LoVo (cell line): Measurements from ENCODE around the gene UTS2B.

Experiments
- DNase-seq: peaks from one replicate; pipeline ENCODE4 v3.0.0-alpha.2; 2016; ENCODE audit warnings: low spot score

Gene UTS2B

GRCh38 chr3:191321019-191321767 lies 9.1 kb downstream of the UTS2B start:
- DNase-seq, result no peak

DNA sequence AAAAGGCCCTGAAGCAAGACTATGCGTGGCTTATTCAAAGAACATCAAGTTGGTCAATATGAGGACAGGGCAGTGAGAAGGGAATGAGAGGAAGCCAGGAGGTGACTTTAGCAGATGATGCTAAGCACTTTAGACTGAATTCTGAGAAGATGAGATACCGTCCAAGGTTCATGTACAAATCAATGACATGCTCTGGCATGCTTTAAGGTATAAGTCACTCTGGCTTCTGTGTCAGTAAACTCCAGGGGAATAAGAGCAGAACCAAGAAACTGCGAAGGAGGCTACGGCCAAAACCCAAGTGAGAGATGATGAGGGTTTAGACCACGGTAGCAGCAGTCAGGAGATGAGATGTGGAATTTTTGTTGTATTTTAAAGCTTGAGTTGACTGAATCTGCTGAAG lies 10.0 kb downstream of the UTS2B start:
- no peak for DNase-seq

DNA sequence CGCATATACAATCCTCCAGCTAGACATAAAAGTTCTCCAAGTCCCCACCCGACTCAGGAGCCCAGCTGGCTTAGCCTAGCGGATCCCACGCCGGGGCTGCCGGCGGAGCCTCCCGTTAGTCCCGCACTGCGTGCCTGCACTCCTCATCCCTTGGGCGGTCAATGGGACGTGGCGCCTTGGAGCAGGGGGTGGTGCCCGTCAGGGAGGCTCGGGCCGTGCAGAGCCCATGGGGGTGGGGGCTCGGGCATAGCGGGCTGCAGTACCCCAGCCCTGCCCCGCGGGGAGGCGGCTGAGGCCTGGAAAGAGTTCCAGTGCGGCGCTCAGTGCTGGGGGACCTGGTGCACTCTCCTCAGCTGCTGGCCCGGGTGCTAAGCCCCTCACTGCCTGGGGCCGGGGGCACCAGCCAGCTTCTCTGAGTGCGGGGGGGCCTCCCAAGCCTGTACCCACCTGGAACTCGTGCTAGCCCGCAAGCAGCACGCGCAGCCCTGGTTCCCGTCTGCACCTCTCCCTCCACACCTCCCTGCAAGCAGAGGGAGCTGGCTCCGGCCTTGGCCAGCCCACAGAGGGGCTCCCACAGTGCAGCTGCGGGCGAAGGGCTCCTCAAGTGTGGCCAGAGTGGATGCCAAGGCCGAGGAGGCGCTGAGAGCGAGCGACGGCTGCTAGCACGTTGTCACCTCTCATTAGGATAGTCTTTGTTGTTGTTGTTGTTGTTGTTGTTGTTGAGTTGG lies 13.3 kb downstream of the UTS2B start:
- DNase-seq, result no peak

DNA sequence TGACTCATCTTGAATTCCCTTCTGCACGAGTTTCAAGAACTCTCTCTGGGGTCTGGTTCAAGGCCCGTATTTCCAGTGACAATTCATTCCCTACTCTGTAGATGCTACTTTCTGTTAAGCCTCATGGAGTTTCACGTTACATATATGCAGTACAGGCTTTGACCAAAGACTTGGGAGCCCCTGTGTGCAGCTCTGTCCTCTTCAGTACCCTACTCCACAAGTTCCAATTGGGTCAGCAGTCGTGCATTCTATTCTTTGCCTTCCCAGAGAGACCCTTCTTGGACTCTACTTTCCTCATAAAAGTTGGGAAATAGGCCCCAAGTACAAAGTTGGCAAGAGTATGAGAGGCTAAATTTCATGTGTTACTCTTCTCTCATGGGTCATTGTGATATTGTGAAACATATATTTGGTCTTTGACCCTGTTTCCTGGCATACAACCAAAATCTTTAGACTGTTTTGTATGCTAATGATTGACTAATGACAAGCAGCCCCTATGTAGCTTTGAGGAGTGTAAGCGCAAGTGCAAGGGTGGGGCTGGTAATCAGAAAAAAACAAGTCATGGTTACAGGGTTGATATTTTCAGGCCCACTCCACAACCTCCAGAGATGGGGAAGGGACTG lies 16.1 kb downstream of the UTS2B start:
- DNase-seq, result no peak

- DNase-seq, result no peak
Measured at GRCh38 chr3:191313296-191313695, 17.0 kb downstream of the UTS2B start.

DNA sequence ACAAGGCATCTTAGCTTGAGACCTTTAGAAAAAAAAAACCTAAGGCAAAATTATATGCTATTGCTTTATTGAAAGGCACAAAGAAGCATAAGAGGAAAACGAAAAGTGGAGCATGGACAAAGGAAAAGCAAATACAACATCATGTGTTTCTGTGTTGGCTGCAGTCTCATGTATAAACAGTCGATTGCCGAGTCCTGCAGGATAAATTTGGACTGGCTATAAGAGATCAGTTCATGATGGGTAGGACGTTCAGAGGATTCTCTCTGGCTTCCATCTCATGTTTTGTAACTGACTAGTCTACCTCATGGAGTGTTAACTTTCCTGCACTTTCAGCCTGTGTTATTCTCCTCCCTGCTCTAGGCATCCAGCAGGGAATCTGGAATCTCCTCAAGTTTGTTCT lies 23.0 kb downstream of the UTS2B start:
- DNase-seq, result no peak

- DNase-seq, result no peak
Measured at GRCh38 chr3:191306428-191306827, 23.9 kb downstream of the UTS2B start.

DNA sequence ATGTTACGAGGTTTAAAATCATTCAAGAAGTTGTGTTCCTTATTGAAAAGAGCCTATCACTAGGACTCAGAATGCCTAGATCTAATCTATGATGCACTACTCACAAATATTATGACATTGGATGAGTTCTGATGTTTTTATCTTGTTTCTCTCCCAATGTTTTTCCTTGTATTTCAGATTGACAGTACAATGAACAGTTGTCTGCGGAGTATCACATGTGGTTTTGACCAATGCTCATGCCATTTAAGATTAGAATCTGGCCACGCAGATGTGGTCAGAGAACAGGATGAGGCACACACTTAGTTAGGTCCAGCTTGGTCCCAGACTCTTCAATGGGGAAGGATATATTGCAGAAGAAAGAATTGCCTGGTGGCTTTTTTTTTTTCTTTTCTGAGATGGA lies 26.7 kb downstream of the UTS2B start:
- DNase-seq, result no peak

GRCh38 chr3:191302451-191302850 lies 27.9 kb downstream of the UTS2B start:
- DNase-seq, result no peak

- DNase-seq, result no peak
Measured at GRCh38 chr3:191301782-191302411, 28.4 kb downstream of the UTS2B start.

- DNase-seq, result no peak
Measured at GRCh38 chr3:191301017-191301416, 29.3 kb downstream of the UTS2B start.

GRCh38 chr3:191300422-191300821 lies 29.9 kb downstream of the UTS2B start:
- DNase-seq, result no peak

DNA sequence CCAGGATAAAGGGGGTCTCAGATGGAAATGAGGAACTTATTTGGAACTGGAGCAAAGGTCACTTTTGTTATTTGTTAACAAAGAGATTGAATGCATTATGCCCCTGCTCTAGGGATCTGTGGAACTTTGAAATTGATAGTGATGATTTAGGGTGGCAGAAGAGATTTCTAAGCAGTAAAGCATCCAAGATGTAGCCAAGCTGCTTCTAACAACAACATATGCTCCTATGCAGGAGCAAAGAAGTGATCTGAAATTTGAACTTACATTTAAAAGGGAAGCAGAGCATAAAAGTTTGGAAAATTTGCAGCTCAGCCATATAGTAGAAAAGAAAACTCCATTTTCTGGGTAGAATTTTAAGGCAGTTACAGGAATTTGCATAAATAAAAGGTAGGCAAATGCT lies 31.5 kb downstream of the UTS2B start:
- DNase-seq, result no peak

DNA sequence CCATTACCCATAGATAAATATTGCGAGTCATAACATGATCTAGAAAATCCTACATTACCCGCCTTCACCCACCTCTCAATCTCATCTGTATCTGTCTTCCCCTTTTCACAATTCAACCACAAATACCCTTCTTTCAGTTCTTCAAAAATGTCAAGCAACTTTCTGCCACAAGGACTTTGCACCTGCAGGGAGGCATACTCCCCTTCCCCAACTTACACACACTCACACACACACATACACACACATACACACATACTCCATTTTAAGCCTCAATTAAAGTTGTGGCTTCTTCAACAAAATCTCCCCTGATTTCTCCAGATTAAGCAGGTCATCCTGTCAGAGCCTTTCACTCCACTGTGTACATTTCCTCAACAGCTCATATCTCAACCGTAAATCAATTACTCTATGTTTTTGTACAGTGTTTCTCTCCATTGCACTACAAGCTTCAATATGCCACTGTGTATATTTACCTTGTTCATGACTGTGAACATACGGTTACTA lies 34.2 kb downstream of the UTS2B start:
- DNase-seq, result no peak

GRCh38 chr3:191294291-191294690 lies 36.0 kb downstream of the UTS2B start:
- no peak for DNase-seq

- no peak for DNase-seq
Measured at GRCh38 chr3:191292243-191293015, 37.9 kb downstream of the UTS2B start.

DNA sequence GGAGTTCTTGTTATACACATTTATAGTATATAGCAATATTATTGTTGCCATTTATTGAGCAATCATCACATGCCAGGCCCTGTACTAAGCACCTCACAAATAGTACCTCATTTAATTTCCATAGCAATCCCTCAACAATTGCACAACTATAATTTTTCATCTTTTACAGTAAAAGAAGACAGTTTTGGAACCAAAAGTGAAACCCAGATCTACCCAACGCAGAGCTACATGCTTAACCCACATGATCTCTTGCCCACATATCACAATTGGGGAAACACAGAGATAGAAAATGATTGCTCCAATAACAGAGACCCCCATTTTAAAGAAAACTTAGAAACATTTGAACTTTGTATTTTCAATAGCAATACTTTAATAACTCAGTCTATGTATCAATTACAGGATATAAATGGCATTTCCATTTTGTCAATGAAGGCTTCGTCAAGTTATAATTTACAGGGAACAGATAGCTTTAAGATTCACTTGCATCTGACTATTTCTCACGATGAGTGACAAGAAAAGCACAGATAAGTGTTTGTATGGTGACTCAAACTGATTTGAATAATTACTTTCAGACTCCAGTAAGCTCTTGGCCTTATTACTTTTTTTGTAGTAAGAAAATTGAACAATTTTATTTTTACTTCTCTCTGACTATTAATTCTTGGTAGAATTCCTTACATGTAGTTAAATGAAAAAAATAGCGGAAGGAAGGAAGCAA lies 39.9 kb downstream of the UTS2B start:
- no peak for DNase-seq

- DNase-seq, result no peak
Measured at GRCh38 chr3:191283400-191283799, 46.9 kb downstream of the UTS2B start.

DNA sequence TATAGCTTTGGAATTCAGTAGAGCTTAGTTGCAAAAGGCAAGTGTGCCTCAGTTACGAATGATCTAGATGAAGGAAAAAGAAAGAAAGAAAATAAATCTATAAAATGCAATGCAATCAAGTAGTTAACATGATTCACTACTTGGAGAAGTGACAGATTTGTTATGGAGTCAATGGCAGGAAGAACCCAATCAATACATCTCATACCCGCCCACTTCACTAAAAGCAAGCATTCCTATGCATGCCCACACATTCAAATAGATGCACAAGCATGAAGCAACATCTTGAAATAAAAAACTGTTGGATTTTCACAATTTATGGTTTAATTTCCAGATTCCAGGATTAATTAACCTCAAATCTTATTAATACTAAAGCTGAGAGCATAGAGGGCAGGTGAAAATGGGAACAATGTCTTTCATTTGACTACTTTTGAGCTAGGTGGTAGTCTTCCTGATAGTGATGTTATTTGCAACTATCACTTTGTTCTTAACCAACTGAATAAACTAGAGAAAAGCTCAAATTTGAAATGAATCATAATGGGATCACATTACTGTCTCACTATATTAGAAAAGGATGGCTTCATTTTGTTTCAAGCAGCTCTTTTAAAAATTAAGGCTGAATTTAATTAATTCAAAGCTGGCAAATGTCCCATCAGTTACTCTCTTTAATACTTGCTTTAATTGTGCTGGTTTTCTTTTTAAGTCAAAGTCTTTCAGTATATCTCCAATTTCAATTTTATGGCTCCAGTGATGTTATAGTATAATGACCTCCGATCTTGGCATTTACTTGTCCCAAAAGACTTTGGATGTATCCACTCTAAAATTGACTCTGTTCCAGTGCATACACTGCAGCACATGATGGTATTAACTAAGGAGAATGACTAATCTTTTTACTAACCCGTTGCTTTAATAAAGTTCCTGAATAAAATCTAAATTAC lies 47.8 kb downstream of the UTS2B start:
- DNase-seq, result no peak

- DNase-seq, result no peak
Measured at GRCh38 chr3:191280882-191281281, 49.4 kb downstream of the UTS2B start.
